Panc1 (cell line): ENCODE results near the gene SMIM13.

ENCODE experiments used
- CTCF ChIP-seq: fragments of 450-650 bp; IDR thresholded peaks from 2 replicates; pipeline ENCODE4 v1.5.1; 2017; ENCODE audit warnings: mild to moderate bottlenecking
- POLR2AphosphoS5 ChIP-seq: IDR thresholded peaks from 2 replicates; pipeline ENCODE4 v1.6.1; 2012; ENCODE audit warnings: mild to moderate bottlenecking, low read depth, low read length, moderate library complexity
- SIN3A ChIP-seq: IDR thresholded peaks from 2 replicates; pipeline ENCODE4 v1.6.1; 2012; ENCODE audit warnings: low read depth, mild to moderate bottlenecking, low read length, moderate library complexity, borderline replicate concordance; ENCODE audit not compliant: insufficient read depth
- TCF7L2 ChIP-seq: IDR thresholded peaks from 2 replicates; pipeline ENCODE4 v1.6.1; 2011; ENCODE audit warnings: mild to moderate bottlenecking, low read depth, low read length, inconsistent platforms
- TF ChIP-seq, protein P1 (sequence below), 2 experiments: IDR thresholded peaks; 2 replicates each; pipeline ENCODE4 v1.6.1; 2011 to 2012; ENCODE audit warnings: low read depth in 2 of 2, control low read depth in 1 of 2, low read length in 1 of 2, mild to moderate bottlenecking in 1 of 2, moderate library complexity in 1 of 2; ENCODE audit not compliant: insufficient read depth in 1 of 2

DNA sequence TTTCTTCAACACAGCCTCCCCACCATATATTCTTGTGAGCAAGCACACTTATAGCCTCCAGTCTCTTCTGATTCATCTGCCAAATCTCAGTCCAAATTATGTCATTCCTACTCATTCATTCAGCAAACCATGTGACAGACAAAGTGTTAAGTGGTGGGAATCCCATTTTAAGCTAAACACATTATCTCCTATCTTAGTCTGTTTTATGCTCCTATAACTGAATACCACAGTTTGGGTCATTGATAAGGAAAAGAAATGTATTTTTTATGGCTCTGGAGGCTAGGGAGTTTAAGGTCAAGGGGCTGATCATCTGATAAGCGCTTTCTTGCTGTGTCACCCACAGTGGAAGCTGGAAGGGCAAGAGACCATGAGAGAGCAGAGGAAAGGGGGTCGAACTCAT lies 23.9 kb upstream of the SMIM13 start:
- TF ChIP-seq, protein P1, sequence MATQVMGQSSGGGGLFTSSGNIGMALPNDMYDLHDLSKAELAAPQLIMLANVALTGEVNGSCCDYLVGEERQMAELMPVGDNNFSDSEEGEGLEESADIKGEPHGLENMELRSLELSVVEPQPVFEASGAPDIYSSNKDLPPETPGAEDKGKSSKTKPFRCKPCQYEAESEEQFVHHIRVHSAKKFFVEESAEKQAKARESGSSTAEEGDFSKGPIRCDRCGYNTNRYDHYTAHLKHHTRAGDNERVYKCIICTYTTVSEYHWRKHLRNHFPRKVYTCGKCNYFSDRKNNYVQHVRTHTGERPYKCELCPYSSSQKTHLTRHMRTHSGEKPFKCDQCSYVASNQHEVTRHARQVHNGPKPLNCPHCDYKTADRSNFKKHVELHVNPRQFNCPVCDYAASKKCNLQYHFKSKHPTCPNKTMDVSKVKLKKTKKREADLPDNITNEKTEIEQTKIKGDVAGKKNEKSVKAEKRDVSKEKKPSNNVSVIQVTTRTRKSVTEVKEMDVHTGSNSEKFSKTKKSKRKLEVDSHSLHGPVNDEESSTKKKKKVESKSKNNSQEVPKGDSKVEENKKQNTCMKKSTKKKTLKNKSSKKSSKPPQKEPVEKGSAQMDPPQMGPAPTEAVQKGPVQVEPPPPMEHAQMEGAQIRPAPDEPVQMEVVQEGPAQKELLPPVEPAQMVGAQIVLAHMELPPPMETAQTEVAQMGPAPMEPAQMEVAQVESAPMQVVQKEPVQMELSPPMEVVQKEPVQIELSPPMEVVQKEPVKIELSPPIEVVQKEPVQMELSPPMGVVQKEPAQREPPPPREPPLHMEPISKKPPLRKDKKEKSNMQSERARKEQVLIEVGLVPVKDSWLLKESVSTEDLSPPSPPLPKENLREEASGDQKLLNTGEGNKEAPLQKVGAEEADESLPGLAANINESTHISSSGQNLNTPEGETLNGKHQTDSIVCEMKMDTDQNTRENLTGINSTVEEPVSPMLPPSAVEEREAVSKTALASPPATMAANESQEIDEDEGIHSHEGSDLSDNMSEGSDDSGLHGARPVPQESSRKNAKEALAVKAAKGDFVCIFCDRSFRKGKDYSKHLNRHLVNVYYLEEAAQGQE (IDR thresholded peaks at IDR 0.05; ENCODE audit: insufficient read depth in 1 of 2, low read depth in 2 of 2, low read length in 1 of 2) = no peak
- TF ChIP-seq CTCF (no peak), POLR2AphosphoS5 (no peak), TCF7L2 (no peak), SIN3A (no peak)
